Inferior parietal cortex (tissue), 1 donor: ENCODE measurements around the gene PLCB1.
"Not testable (repeated sequence)": the region's sequence is repeated elsewhere in the genome, so short reads cannot be mapped to it uniquely, and the experiment has no call there.

Experiments
- DNase-seq: peaks from one replicate; pipeline ENCODE4 v3.0.0-alpha.2; 2016; ENCODE audit errors: extremely low spot score

Gene PLCB1

GRCh38 chr20:8834294-8834693 is 702.2 kb downstream of the PLCB1 start:
- not testable (repeated sequence) for DNase-seq

DNA sequence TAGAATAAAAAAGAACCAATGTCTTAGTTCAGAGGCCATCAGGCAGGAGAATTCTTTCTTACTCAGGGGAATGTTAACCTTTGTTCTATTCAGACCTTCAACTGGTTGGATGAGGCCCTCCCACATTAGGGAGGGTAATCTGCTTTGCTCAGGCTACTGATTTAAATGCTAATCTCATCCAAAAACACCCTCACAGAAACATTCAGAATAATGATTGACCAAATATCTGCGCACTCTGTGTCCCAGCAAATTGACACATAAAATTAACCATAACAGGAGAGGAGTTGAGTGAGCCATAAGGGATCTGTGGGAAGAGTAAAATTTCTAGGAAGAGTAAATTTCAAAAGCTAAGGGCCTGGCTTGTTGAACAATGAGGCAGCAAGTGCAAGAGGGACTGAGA is 702.8 kb downstream of the PLCB1 start:
- no peak for DNase-seq

DNA sequence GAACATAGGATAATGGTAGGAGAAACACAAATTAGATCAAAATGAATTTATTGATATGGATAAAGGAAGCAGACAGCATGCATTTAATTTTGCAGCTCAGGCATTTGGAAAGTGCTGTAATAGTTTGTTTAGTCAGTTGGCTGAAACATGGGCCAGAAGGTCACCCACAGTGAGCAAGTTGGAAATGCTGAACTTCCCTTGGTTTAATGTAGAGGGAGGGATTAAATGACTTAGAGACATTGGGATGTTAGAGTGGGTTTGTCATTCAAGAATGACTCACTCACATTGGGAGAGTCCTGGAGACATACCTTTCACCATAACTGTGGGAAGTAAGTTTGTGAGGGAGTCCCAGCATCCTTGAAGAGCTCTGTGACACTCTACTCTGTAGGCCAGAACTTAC is 705.3 kb downstream of the PLCB1 start:
- no peak for DNase-seq

DNA sequence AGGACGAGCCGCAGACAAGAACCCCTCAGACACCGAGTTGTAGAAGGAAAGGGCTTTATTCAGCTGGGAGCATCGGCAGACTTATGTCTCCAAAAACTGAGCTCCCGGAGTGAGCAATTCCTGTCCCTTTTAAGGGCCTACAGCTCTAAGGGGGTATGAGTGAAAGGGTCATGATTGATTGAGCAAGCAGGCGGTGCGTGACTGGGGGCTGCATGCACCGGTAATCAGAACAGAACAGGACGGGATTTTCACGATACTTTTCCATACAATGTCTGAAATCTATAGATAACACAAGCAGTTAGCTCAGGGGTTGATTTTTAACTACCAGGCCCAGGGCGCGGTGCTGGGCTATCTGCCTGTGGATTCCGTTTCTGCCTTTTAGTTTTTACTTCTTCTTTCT is 710.5 kb downstream of the PLCB1 start:
- DNase-seq, result no peak

GRCh38 chr20:8844179-8844578 is 712.1 kb downstream of the PLCB1 start:
- DNase-seq, result no peak

DNA sequence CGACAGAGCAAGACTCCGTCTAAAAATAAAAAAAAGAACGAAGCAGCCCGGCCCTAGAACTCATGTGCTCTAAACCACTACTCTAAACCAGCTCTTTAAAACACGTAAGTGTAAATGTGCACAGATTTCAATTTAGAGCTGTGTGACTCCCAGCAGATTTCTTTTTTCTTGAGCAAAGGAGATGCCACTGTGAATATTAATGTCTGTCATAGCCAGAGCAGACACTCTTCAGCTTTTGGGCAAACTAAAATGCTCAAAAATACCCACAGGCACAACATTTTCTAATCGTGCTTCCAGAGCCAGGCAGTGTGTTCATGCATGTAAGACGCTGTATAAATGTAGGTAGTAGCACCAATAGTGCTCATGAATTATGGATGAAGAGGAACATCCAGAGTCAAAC is 717.9 kb downstream of the PLCB1 start:
- no peak for DNase-seq

DNA sequence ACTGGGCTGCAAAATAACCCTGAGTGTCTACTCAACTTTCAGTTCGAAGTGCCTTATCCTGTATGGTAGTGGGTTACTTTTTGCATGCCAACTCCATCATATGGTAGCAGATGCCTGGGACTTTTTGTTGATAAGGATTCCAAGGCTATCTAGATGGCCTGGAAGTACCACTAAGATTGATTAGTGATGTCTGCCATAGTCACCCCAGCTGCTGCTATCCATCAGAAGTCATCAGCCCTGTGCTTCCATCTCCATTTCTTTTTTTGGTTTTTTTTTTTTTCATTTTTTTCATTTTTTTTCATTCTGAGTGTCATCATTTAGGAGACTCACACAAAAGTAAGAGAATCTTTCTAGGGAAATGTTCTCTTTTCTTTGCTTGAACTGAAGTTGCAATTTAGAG is 719.4 kb downstream of the PLCB1 start:
- DNase-seq, result no peak

DNA sequence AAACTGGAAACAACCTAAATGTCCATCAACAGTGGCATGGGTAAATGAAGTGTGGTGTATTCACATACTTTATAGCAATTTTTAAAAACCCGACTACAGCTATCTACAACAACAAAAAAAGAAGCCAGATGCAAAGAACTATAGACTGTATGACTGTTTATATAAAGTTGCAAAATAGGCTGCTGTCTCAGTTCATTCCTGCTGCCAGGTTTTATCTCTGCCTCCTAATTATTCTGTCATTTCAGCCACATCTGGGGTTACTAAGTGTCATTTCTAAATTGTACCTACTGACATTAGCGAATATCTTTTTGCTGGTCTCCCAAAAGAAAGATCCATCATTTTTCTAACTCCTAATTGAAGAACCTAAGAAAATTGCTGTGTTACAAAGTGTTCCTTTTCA is 719.9 kb downstream of the PLCB1 start:
- not testable (repeated sequence) for DNase-seq

GRCh38 chr20:8853211-8853610 is 721.1 kb downstream of the PLCB1 start:
- not testable (repeated sequence) for DNase-seq

GRCh38 chr20:8853805-8854338 is 721.8 kb downstream of the PLCB1 start:
- peak; percentile 94 for DNase-seq

DNA sequence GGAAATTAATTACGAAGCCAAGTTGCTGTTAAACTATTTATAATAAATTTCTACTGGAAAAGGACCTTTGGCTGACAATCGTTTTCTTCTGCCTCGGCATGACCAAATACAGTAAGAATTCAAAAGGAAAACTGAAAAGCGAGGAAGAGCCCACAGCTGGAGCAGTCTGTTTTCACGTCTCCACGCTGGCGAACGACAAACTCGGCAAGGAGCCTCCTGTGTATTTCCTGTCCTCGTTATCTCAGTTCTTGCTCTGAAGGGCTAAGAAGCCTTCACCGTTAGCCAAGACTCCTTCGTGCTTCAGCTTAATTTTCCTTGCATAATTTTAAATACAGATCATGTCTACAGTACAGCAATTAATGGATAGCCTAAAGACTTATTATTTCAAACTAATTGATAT is 722.5 kb downstream of the PLCB1 start:
- DNase-seq, result no peak

GRCh38 chr20:8855315-8855714 is 723.2 kb downstream of the PLCB1 start:
- no peak for DNase-seq

DNA sequence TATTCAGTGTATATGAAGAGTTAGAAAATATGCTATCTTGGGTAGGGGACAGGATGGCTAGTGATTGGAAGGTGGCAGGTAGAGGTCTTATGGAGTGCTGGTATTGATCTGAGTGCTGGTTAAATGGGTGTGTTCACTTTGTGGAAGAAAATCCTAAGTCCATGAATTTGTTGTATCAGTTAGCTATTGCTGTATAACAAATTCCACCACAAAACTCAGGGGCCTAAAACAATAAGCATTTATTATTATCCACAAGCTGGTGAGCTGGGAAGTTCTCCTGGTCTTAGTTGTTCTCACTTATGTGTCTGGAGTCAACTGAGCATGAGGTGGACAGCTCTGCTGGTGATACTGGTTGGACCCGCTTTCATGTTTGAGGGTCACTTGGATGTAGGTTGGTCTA is 724.6 kb downstream of the PLCB1 start:
- DNase-seq, result no peak

DNA sequence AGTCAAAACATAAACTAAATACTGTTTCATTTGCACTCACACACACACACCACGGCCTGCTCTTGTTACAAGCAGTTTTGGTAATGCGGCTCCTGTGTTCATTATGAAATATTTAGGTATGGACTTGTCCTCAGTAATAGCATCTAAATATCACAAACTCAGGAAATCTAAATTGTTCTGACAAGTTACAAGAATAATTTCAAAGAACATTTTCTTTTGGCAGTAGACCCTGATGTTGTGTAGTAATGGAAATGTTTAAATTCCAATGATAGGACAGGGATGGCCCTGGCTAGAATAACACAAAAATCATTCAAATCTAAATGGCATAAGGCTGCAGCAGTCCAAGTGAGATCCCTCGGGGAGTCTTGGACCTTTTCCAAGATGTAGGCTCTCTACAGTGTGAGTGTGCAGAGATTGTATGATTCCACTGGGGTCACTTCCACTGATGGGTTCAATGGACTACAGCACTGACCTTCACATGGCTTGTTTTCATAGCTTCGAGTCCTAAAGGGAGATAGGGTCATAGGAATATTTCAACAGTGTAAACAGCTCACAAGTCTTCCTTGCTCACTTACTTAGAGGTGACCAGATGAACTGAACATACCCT is 726.2 kb downstream of the PLCB1 start:
- no peak for DNase-seq

DNA sequence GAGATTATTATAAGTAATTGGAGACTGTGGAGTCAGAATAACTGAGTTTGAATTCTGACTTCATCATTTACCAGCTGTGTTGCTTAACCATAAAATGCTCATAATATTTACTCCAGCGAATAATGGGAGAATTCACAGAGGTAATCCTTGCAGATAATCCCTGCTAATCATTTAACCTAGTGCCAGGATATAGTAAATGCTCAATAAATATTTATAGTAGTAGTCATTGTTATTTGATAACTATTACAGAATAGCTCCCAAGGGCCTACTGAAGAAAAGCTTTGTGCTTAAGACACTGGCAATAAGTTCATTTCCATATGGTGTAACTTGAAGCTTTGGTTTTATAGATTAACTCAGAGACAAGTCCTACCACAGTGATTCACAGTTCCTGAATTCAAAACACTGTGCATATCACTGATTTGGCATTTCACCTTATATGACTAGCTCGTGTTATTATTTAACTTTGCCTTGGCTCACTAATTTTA is 728.0 kb downstream of the PLCB1 start:
- DNase-seq, result no peak

- no peak for DNase-seq
Measured at GRCh38 chr20:8862092-8862491, 730.0 kb downstream of the PLCB1 start.

- DNase-seq, result no peak
Measured at GRCh38 chr20:8865636-8866035, 733.6 kb downstream of the PLCB1 start.

GRCh38 chr20:8867038-8867740 is 735.1 kb downstream of the PLCB1 start:
- DNase-seq, result no peak

DNA sequence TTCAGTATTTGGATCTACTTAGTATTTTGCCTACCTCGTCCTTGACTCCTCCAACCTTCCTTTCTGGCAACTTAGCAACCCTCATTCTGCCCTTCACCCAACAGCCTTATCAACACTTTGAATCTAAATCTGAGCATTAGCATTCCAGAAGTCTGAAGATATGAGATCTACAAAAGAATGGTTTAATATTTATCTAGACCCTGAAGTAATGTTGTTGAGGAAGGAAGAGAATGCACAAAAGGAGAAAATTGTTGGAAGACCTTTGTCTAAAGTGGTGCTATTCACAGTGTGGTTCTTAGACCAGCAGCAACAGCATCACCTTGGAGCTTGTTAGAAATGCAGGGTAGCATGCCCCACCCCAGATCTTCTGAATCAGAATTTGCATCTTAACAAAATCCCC is 738.6 kb downstream of the PLCB1 start:
- no peak for DNase-seq

DNA sequence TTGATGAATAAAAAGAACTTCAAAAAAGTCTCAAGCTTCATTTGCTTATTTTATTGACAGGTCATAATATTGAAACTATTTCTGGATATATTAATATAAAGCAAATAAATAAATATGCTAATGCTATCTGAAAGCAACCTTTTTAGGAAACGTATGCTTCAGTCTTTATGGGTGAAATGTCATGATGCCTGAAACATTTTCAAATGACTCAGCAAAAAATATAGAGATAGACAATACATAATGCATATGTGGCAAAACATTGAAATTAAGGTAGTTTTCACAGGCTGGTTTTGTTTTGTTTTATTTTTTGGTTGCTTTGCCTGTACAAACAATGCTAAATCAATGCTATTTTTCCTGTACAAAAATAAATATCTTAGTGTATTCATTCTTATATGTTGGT is 742.4 kb downstream of the PLCB1 start:
- DNase-seq, result no peak

DNA sequence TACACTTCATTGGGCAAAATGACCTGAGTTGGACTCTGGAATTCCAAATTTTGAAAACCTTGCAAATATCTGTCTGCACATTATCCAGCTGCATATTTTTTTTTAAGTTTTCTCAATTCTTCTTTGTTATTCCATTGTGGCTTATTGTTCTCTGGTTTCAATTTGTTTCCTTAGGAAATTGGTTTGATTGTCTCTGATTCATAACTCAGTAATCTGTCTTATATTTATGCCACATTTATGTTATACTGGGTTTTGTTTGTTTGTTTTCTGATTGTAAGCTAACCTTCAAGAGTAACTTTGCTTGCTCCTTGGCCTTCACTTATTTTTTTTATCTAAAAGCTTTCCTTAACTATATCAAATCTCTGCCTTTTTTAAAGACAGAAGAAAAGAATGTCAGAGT is 743.5 kb downstream of the PLCB1 start:
- DNase-seq, result no peak

- DNase-seq, result no peak
Measured at GRCh38 chr20:8876366-8876765, 744.3 kb downstream of the PLCB1 start.

- DNase-seq, result no peak
Measured at GRCh38 chr20:8877294-8877693, 745.2 kb downstream of the PLCB1 start.
